ENCODE results near the gene DLGAP3. TPM values are rescaled to one million over a fixed set of nuclear protein-coding genes. Genes with fewer than 3 reads are reported as not detected.

The DLGAP3 gene
- total and polyA plus RNA-seq, 2 of the 13 experiments (the other 11 are each of a cell fraction or from before 2014, with no cell fraction given), result 0.03 to 0.04 TPM

GRCh38 chr1:34859446-34860200 is 69.8 kb downstream of the DLGAP3 start, which contains the start of gene SMIM12 (continued):
- TF ChIP-seq ZNF644 (CRISPR knock-in tag; IDR thresholded peaks at IDR 0.05; ENCODE audit: low read depth) (peak; percentile 70), ZNF557 (CRISPR knock-in tag; IDR thresholded peaks at IDR 0.05) (no peak), MAFK (conservative IDR thresholded peaks at IDR 0.05 in 1 of 2, IDR thresholded peaks at IDR 0.05 in 1 of 2; ENCODE audit: low read length in 2 of 2) (no peak), NFE2L2 (IDR thresholded peaks at IDR 0.05; ENCODE audit: low read length) (no peak), ZC3H4 (CRISPR knock-in tag; IDR thresholded peaks at IDR 0.05; ENCODE audit: borderline replicate concordance) (no peak), SMC3 (IDR thresholded peaks at IDR 0.05; ENCODE audit: low read length) (peak; percentile 32), KDM2A (CRISPR knock-in tag; IDR thresholded peaks at IDR 0.05; ENCODE audit: borderline replicate concordance, low read depth) (peak; percentile 94), ZNF451 (CRISPR knock-in tag; IDR thresholded peaks at IDR 0.05) (peak; percentile 85), ZNF343 (CRISPR knock-in tag; IDR thresholded peaks at IDR 0.05) (peak; percentile 36; the same call in 1 of the 2 replicates), RARG (CRISPR knock-in tag; IDR thresholded peaks at IDR 0.05; ENCODE audit: low read depth) (no peak), FOXA1 (IDR thresholded peaks at IDR 0.05) (no peak), FOXA1 (CRISPR knock-in tag; IDR thresholded peaks at IDR 0.05) (no peak), ZNF205 (CRISPR knock-in tag; IDR thresholded peaks at IDR 0.05) (no peak; the same call in 1 of the 2 replicates), IRF2 (CRISPR knock-in tag; IDR thresholded peaks at IDR 0.05) (peak; percentile 70; the same call in 1 of the 2 replicates), EP300 (IDR thresholded peaks at IDR 0.05; ENCODE audit: low read depth in 2 of 2, low read length in 2 of 2) (no peak; a peak in 1 of 4 replicates), EP300 (CRISPR knock-in tag; IDR thresholded peaks at IDR 0.05; ENCODE audit: borderline replicate concordance) (peak; percentile 34; the same call in 1 of the 2 replicates), HNF4A (CRISPR knock-in tag; IDR thresholded peaks at IDR 0.05) (peak; percentile 69), FOXC1 (CRISPR knock-in tag; IDR thresholded peaks at IDR 0.05; ENCODE audit: borderline replicate concordance) (peak; percentile 83; the same call in 1 of the 2 replicates), TAF1 (CRISPR knock-in tag; IDR thresholded peaks at IDR 0.05) (peak; percentile 94), CHCHD3 (CRISPR knock-in tag; IDR thresholded peaks at IDR 0.05) (no peak), NR2F1 (CRISPR knock-in tag; IDR thresholded peaks at IDR 0.05) (peak; percentile 71 to 89; a peak in 3 of 4 replicates), RBM22 (optimal IDR thresholded peaks at IDR 0.05; ENCODE audit: low read length) (no peak), RFX5 (IDR thresholded peaks at IDR 0.05; ENCODE audit: low read depth, low read length) (no peak; the same call in 1 of the 2 replicates), BCLAF1 (IDR thresholded peaks at IDR 0.05) (no peak), ZNF589 (CRISPR knock-in tag; conservative IDR thresholded peaks at IDR 0.05) (peak; percentile 86; the same call in 1 of the 2 replicates), NKX3-1 (CRISPR knock-in tag; IDR thresholded peaks at IDR 0.05) (peak; percentile 80), RXRB (CRISPR knock-in tag; IDR thresholded peaks at IDR 0.05; ENCODE audit: borderline replicate concordance) (peak; percentile 66; the same call in 1 of the 2 replicates), ATF3 (CRISPR knock-in tag; IDR thresholded peaks at IDR 0.05) (peak; percentile 22; the same call in 1 of the 2 replicates), KAT2B (IDR thresholded peaks at IDR 0.05; ENCODE audit: borderline replicate concordance, low read depth, low read length) (no peak)

Data from HepG2 (cell line).